ENCODE data around the gene RBMS1.

DNA sequence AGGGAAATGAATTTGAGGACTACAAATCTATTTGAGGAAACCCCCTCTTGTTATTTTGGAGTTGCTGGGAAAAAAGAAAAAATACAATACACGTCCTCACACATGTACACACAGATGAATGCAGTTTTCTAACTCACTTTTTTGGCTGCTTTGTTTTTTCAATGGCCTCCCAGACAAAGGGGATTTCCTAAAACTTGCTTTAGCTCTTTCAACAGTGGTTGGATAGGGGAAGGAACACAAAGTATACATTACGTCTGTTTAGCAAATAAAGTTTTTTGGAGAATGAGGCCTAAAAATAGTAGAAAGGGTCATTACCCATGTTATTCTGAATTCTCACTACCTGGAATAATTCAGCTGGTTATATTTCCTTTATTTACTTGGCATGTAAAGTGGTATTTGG is 168.2 kb downstream of the RBMS1 start:
- no peak for TF ChIP-seq CTCF (conservative IDR thresholded peaks at IDR 0.05; ENCODE audit: low read depth, low read length)
- no peak for TF ChIP-seq EZH2 (IDR thresholded peaks at IDR 0.05; ENCODE audit: low read length, unreplicated experiment)
